SK-N-SH treated with all-trans-retinoic acid at 6 μM for 48 hours (cell line): ENCODE data around the gene ACIN1.
"Not testable (repeated sequence)": the region's sequence is repeated elsewhere in the genome, so short reads cannot be mapped to it uniquely, and the experiment has no call there.

Source experiments
- ATAC-seq: fragments of 200-7000 bp; cut with Tn5 transposase; 3 replicates; pipeline ENCODE4 v1.9.1; 2020; ENCODE audit warnings: mild to moderate bottlenecking, moderate library complexity
- ARNTL ChIP-seq: fragments of 450-650 bp; formaldehyde crosslinking; IDR thresholded peaks from 2 replicates; pipeline ENCODE4 v1.5.0; 2020; ENCODE audit warnings: low read depth, mild to moderate bottlenecking, moderate library complexity, borderline replicate concordance
- ESRRG ChIP-seq: fragments of 250-450 bp; sonication (Bioruptor Pico); IDR thresholded peaks from 2 replicates; pipeline ENCODE4 v1.6.1; 2021; ENCODE audit warnings: mild to moderate bottlenecking
- OSR1 ChIP-seq: fragments of 250-450 bp; sonication (Bioruptor Pico); IDR thresholded peaks from 2 replicates; pipeline ENCODE4 v1.8.0; 2022; ENCODE audit warnings: moderate library complexity, mild to moderate bottlenecking, inconsistent platforms
- PPARA ChIP-seq: fragments of 250-450 bp; sonication (Bioruptor Pico); IDR thresholded peaks from 2 replicates; pipeline ENCODE4 v1.5.0; 2020; ENCODE audit warnings: mild to moderate bottlenecking, borderline replicate concordance
- RARB ChIP-seq: fragments of 250-450 bp; sonication (Bioruptor Pico); IDR thresholded peaks from 2 replicates; pipeline ENCODE4 v1.8.0; 2021; ENCODE audit warnings: mild to moderate bottlenecking, moderate library complexity
- SNAI2 ChIP-seq: fragments of 250-450 bp; sonication (Bioruptor Pico); IDR thresholded peaks from 2 replicates; pipeline ENCODE4 v1.5.0; 2020; ENCODE audit warnings: mild to moderate bottlenecking, moderate library complexity
- TCF4 ChIP-seq: fragments of 250-450 bp; sonication (Bioruptor Pico); IDR thresholded peaks from 2 replicates; pipeline ENCODE4 v1.8.0; 2021; ENCODE audit warnings: mild to moderate bottlenecking, moderate library complexity, borderline replicate concordance
- ZC3H10 ChIP-seq: fragments of 250-450 bp; sonication (Bioruptor Pico); IDR thresholded peaks from 2 replicates; pipeline ENCODE4 v1.5.1; 2021; ENCODE audit warnings: mild to moderate bottlenecking, moderate library complexity
- ZFP3 ChIP-seq: fragments of 250-450 bp; sonication (Bioruptor Pico); IDR thresholded peaks from 2 replicates; pipeline ENCODE4 v1.5.0; 2020; ENCODE audit warnings: mild to moderate bottlenecking, moderate library complexity
- ZNF565 ChIP-seq: fragments of 450-650 bp; formaldehyde crosslinking; conservative IDR thresholded peaks from 2 replicates; pipeline ENCODE4 v1.5.0; 2020; ENCODE audit warnings: low read depth, mild to moderate bottlenecking, moderate library complexity
- ZNF70 ChIP-seq: fragments of 450-650 bp; formaldehyde crosslinking; IDR thresholded peaks from 2 replicates; pipeline ENCODE4 v1.5.0; 2020; ENCODE audit warnings: mild to moderate bottlenecking, moderate library complexity
- TF ChIP-seq, protein P1 (sequence below): fragments of 250-450 bp; sonication (Bioruptor Pico); IDR thresholded peaks from 2 replicates; pipeline ENCODE4 v1.5.1; 2020; ENCODE audit warnings: low read depth, mild to moderate bottlenecking, moderate library complexity
- TF ChIP-seq, protein P2 (sequence below): fragments of 250-450 bp; sonication (Bioruptor Pico); IDR thresholded peaks from 2 replicates; pipeline ENCODE4 v1.5.0; 2020; ENCODE audit warnings: mild to moderate bottlenecking, moderate library complexity
- TF ChIP-seq, protein P3 (sequence below): fragments of 250-450 bp; sonication (Bioruptor Pico); IDR thresholded peaks from 2 replicates; pipeline ENCODE4 v1.8.0; 2021; ENCODE audit warnings: low read depth, mild to moderate bottlenecking, moderate library complexity, borderline replicate concordance
- TF ChIP-seq, protein P4 (sequence below): fragments of 250-450 bp; sonication (Bioruptor Pico); IDR thresholded peaks from 2 replicates; pipeline ENCODE4 v1.8.0; 2020; ENCODE audit warnings: mild to moderate bottlenecking, moderate library complexity, borderline replicate concordance

The ACIN1 gene

DNA sequence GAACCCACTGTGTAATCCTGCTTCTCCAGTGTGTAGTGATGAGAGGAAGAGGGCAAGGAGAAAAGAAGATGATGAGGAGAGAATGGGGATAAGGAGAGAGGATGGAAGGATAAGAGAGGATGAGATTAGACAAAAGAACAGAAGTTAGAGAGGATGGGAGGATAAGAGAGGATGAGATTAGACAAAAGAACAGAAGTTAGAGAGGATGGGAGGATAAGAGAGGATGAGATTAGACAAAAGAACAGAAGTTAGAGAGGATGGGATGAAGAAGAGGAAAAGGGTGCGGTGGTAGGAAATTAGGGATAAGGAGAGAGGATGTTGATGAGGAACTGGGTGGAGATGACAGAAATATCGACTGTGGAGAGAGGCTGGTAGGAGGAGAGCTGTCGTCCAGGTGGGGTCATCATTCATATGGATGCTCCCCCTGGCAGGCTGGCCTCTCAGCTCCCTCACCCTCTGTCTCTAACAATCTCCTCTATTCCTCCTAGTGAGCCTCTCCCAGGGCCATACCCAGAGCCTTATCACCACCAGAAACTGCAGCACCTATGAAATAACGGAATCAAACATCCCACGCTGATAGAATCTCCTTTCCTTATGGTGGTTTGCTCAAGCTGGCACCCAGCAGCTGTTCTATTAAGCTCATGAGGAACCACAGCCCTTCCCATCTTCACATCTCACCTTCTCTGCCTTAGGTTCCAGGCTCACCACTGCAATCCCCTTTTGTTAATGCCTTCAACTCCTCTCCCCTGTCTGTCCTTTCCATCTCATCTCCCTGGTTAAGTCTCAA, 15.8 kb upstream of the ACIN1 start:
- ATAC-seq: no peak
- TF ChIP-seq, protein P1, sequence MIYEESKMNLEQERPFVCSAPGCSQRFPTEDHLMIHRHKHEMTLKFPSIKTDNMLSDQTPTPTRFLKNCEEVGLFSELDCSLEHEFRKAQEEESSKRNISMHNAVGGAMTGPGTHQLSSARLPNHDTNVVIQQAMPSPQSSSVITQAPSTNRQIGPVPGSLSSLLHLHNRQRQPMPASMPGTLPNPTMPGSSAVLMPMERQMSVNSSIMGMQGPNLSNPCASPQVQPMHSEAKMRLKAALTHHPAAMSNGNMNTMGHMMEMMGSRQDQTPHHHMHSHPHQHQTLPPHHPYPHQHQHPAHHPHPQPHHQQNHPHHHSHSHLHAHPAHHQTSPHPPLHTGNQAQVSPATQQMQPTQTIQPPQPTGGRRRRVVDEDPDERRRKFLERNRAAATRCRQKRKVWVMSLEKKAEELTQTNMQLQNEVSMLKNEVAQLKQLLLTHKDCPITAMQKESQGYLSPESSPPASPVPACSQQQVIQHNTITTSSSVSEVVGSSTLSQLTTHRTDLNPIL (CRISPR knock-in tag): no peak
- TF ChIP-seq ESRRG (no peak), RARB (no peak)

DNA sequence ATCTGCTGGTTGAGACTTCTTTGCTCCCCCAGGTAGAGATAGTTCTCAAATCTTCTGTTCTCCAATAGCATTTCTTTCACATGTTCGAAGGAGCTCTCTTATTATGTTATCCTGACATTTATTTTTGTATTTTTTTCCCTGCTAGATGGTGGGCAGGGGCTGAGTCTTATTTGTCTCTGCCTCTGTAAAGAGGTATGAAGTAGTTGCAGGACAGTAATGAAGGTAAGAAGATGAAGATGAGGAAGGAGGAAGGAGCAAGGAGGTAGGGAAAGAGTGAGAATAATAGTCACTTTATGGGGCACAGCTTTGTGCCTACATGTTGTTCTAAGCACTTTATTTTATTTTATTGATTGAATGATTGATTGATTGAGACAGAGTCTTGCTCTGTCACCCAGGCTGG, 14.8 kb upstream of the ACIN1 start:
- no peak for ATAC-seq
- TF ChIP-seq ZC3H10 (CRISPR knock-in tag) (no peak), ZNF70 (CRISPR knock-in tag) (no peak), TCF4 (no peak), ZFP3 (CRISPR knock-in tag) (no peak), OSR1 (no peak), RARB (no peak), SNAI2 (no peak), ZNF565 (CRISPR knock-in tag) (no peak), PPARA (CRISPR knock-in tag) (no peak)
- TF ChIP-seq, protein P2, sequence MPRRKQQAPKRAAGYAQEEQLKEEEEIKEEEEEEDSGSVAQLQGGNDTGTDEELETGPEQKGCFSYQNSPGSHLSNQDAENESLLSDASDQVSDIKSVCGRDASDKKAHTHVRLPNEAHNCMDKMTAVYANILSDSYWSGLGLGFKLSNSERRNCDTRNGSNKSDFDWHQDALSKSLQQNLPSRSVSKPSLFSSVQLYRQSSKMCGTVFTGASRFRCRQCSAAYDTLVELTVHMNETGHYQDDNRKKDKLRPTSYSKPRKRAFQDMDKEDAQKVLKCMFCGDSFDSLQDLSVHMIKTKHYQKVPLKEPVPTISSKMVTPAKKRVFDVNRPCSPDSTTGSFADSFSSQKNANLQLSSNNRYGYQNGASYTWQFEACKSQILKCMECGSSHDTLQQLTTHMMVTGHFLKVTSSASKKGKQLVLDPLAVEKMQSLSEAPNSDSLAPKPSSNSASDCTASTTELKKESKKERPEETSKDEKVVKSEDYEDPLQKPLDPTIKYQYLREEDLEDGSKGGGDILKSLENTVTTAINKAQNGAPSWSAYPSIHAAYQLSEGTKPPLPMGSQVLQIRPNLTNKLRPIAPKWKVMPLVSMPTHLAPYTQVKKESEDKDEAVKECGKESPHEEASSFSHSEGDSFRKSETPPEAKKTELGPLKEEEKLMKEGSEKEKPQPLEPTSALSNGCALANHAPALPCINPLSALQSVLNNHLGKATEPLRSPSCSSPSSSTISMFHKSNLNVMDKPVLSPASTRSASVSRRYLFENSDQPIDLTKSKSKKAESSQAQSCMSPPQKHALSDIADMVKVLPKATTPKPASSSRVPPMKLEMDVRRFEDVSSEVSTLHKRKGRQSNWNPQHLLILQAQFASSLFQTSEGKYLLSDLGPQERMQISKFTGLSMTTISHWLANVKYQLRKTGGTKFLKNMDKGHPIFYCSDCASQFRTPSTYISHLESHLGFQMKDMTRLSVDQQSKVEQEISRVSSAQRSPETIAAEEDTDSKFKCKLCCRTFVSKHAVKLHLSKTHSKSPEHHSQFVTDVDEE (CRISPR knock-in tag): no peak
- TF ChIP-seq, protein P1 (CRISPR knock-in tag): no peak
- TF ChIP-seq, protein P3, sequence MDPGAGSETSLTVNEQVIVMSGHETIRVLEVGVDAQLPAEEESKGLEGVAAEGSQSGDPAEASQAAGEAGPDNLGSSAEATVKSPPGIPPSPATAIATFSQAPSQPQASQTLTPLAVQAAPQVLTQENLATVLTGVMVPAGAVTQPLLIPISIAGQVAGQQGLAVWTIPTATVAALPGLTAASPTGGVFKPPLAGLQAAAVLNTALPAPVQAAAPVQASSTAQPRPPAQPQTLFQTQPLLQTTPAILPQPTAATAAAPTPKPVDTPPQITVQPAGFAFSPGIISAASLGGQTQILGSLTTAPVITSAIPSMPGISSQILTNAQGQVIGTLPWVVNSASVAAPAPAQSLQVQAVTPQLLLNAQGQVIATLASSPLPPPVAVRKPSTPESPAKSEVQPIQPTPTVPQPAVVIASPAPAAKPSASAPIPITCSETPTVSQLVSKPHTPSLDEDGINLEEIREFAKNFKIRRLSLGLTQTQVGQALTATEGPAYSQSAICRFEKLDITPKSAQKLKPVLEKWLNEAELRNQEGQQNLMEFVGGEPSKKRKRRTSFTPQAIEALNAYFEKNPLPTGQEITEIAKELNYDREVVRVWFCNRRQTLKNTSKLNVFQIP: no peak
- TF ChIP-seq, protein P4, sequence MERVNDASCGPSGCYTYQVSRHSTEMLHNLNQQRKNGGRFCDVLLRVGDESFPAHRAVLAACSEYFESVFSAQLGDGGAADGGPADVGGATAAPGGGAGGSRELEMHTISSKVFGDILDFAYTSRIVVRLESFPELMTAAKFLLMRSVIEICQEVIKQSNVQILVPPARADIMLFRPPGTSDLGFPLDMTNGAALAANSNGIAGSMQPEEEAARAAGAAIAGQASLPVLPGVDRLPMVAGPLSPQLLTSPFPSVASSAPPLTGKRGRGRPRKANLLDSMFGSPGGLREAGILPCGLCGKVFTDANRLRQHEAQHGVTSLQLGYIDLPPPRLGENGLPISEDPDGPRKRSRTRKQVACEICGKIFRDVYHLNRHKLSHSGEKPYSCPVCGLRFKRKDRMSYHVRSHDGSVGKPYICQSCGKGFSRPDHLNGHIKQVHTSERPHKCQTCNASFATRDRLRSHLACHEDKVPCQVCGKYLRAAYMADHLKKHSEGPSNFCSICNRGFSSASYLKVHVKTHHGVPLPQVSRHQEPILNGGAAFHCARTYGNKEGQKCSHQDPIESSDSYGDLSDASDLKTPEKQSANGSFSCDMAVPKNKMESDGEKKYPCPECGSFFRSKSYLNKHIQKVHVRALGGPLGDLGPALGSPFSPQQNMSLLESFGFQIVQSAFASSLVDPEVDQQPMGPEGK (CRISPR knock-in tag): no peak

DNA sequence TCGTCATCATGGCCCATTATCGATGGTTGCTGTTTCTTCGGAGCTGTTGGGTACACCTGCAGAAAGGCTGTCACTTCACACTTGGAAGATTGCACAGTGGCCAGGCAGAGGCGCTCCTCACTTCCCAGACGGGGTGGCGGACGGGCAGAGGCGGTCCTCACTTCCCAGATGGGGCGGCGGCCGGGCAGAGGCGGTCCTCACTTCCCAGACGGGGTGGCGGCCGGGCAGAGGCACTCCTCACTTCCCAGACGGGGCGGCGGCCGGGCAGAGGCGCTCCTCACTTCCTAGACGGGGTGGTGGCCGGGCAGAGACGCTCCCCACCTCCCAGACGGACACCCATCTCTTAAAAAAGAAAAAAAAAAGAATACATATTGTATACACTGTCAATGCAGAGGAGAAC, 13.2 kb upstream of the ACIN1 start:
- ATAC-seq: not testable (repeated sequence)

DNA sequence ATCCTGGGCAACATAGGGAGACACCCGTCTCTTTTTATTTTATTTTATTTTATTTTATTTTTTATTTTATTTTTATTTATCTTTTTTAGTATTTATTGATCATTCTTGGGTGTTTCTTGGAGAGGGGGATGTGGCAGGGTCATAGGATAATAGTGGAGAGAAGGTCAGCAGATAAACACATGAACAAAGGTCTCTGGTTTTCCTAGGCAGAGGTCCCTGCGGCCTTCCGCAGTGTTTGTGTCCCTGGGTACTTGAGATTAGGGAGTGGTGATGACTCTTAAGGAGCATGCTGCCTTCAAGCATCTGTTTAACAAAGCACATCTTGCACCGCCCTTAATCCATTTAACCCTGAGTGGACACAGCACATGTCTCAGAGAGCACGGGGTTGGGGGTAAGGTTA, 12.7 kb upstream of the ACIN1 start:
- ATAC-seq: not testable (repeated sequence)

DNA sequence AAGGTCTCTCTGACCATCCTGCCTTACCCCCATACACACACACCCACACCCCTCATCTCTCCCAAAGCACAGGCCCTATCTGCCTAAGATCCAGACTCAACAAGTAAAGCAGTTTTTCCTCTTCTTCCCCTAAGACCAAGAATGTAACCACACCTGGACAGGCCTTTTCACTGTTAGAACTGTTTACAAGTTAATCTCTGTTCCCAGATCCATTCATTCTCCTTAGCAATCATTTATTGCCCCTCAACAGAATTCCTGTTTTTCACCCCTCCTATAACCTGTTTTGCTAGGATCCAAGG, 11.8 kb upstream of the ACIN1 start:
- no peak for TF ChIP-seq PPARA (CRISPR knock-in tag)
- TF ChIP-seq, protein P4 (CRISPR knock-in tag): no peak
- no peak for TF ChIP-seq ESRRG
- no peak for TF ChIP-seq ZFP3 (CRISPR knock-in tag)
- TF ChIP-seq, protein P1 (CRISPR knock-in tag): no peak
- TF ChIP-seq, protein P2 (CRISPR knock-in tag): no peak
- TF ChIP-seq ARNTL (CRISPR knock-in tag): no peak
- no peak for TF ChIP-seq ZNF565 (CRISPR knock-in tag)
- TF ChIP-seq, all 23 proteins: peak for 0
- ATAC-seq: no peak
